Neural progenitor cell (in vitro differentiated cells): ENCODE measurements around the gene SPATA6L.

ENCODE experiments used
- CTCF ChIP-seq: fragments of 200-600 bp; sonication (generic); IDR thresholded peaks from 2 replicates; pipeline ENCODE4 v1.5.1; 2017; ENCODE audit warnings: antibody characterized with exemption, mild to moderate bottlenecking
- EZH2 ChIP-seq: fragments of 200-600 bp; sonication (generic); IDR thresholded peaks from 2 replicates; pipeline ENCODE4 v1.6.1; 2017; ENCODE audit warnings: antibody characterized with exemption, mild to moderate bottlenecking, moderate library complexity
- EZH2phosphoT487 ChIP-seq: fragments of 200-600 bp; sonication (generic); IDR thresholded peaks from 2 replicates; pipeline ENCODE4 v1.6.1; 2017; ENCODE audit warnings: antibody characterized with exemption

- TF ChIP-seq EZH2phosphoT487 = no peak
- no peak for TF ChIP-seq CTCF
- no peak for TF ChIP-seq EZH2
Observed at GRCh38 chr9:4549751-4550295, 116.5 kb downstream of the SPATA6L start.
